BE2C (cell line): Measurements from ENCODE around the gene RAB9A.

Experiments
- DNase-seq: peaks from one replicate; pipeline ENCODE4 v3.0.0-alpha.2; 2020
- H3K27me3 ChIP-seq: fragments of 250-450 bp; sonication (Bioruptor Pico); 2 replicates; pipeline ENCODE4 v1.5.1; 2020; ENCODE audit warnings: mild to moderate bottlenecking
- H3K36me3 ChIP-seq: fragments of 250-450 bp; sonication (Bioruptor Pico); 2 replicates; pipeline ENCODE4 v1.5.1; 2020; ENCODE audit warnings: mild to moderate bottlenecking
- H3K4me1 ChIP-seq: fragments of 250-450 bp; sonication (Bioruptor Pico); 2 replicates; pipeline ENCODE4 v1.5.1; 2020
- H3K4me3 ChIP-seq: 2 replicates; pipeline ENCODE4 v1.5.1; 2011; ENCODE audit warnings: low read depth, low read length
- H3K9me3 ChIP-seq: fragments of 250-450 bp; sonication (Bioruptor Pico); 2 replicates; pipeline ENCODE4 v1.5.1; 2020
- CTCF ChIP-seq: IDR thresholded peaks from 2 replicates; pipeline ENCODE4 v1.5.1; 2012; ENCODE audit warnings: mild to moderate bottlenecking, low read depth, low read length

Gene RAB9A

DNA sequence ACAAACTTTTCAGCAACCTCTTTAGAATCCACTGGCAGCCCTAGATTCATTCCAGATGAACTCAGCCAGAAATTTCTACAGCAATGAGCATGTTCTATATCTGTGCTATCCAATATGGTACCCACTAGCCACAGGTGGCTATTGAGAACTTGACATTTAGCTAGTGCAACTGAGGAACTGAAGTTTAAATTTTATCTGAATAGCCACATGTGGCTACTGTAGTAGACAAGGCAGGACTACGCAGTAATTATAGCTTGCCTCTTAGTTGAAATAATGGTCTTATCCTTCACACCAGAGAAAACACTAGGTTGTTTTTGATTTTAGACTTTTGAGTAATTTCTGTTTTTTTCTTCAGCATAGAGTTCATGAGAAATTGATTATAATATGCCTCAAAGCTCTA lies 38.6 kb upstream of the RAB9A start:
- no peak for TF ChIP-seq CTCF
- Histone ChIP-seq H3K27me3 (no peaks in the 10 kb centered on the region), H3K9me3 (no peaks in the 10 kb centered on the region), H3K4me1 (peaks cover 2% of the 10 kb centered on the region; the same call in 1 of the 2 replicates), H3K4me3 (no peak overlapping the region), H3K36me3 (no peaks in the 10 kb centered on the region)
- DNase-seq: no peak

DNA sequence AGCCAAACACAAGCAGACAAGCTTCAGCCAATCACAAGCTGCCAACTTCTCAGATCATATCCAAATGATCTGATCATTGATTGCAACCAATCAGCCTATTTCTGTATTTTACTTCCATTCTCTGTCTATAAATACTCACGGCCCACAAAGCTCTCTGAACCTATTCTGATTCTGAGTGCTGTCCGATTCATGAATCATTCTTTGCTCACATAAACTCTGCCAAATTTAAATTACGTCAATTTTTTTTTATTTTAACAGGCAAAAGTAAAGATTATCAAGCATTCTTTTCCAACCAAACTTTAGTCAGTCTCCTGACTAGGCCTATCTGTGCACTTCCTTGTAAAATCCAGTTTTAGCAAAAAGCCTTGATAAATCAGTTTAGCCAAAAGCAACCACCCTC lies 37.8 kb upstream of the RAB9A start:
- H3K9me3 ChIP-seq: no peaks in the 10 kb centered on the region
- no peak for DNase-seq
- no peak for TF ChIP-seq CTCF
- H3K36me3 ChIP-seq: no peaks in the 10 kb centered on the region
- no peak overlapping the region for H3K4me3 ChIP-seq
- H3K27me3 ChIP-seq: no peaks in the 10 kb centered on the region
- H3K4me1 ChIP-seq: peaks cover 2% of the 10 kb centered on the region; the same call in 1 of the 2 replicates

GRCh38 chrX:13652287-13652793 lies 36.6 kb upstream of the RAB9A start:
- Histone ChIP-seq H3K36me3 (no peaks in the 10 kb centered on the region), H3K4me1 (peaks cover 2% of the 10 kb centered on the region; the same call in 1 of the 2 replicates), H3K4me3 (peak overlapping the region; percentile 66), H3K9me3 (no peaks in the 10 kb centered on the region), H3K27me3 (no peaks in the 10 kb centered on the region)
- no peak for DNase-seq
- TF ChIP-seq CTCF: no peak

GRCh38 chrX:13652850-13653693 lies 35.9 kb upstream of the RAB9A start, which contains the start of gene TCEANC:
Gene TCEANC, plus strand, starts transcription at chrX:13653141. Its CDS starts 9,368 bp downstream, at chrX:13662509.
- peak; percentile 94 for DNase-seq
- H3K27me3 ChIP-seq: no peaks in the 10 kb centered on the region
- H3K36me3 ChIP-seq: no peaks in the 10 kb centered on the region
- no peak for TF ChIP-seq CTCF
- peak within 1 kb of the TSS; percentile 73 for H3K4me3 ChIP-seq
- peaks cover 2% of the 10 kb centered on the region; the same call in 1 of the 2 replicates for H3K4me1 ChIP-seq
- H3K9me3 ChIP-seq: no peaks in the 10 kb centered on the region

DNA sequence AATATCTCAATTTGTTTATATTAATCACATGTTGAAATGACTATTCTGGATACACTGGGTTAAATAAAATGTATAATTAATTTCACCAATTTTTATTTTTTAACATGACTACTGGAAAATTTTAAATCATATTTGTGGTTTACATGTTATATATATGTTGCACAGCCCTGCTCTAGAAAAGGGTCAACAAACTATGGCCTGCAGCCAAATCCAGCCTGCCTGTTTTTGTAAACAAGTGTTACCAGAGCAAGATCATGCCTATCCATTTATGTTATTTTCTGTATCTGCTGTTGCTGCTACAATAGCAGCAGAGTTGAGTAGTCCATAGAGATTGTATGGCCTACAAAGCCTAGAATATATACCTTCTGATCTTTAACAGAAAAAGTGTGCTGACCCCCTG lies 34.8 kb upstream of the RAB9A start:
- DNase-seq: no peak
- Histone ChIP-seq H3K4me1 (peaks cover 2% of the 10 kb centered on the region; the same call in 1 of the 2 replicates), H3K4me3 (peak overlapping the region; percentile 73), H3K36me3 (no peaks in the 10 kb centered on the region), H3K27me3 (no peaks in the 10 kb centered on the region), H3K9me3 (no peaks in the 10 kb centered on the region)
- no peak for TF ChIP-seq CTCF

GRCh38 chrX:13655674-13656073 lies 33.3 kb upstream of the RAB9A start:
- no peaks in the 10 kb centered on the region for H3K36me3 ChIP-seq

More at GRCh38 chrX:13655674-13656073, 33.3 kb upstream of the RAB9A start:
- Histone ChIP-seq H3K9me3 (no peaks in the 10 kb centered on the region), H3K4me1 (peaks cover 2% of the 10 kb centered on the region; the same call in 1 of the 2 replicates), H3K27me3 (no peaks in the 10 kb centered on the region), H3K4me3 (no peak overlapping the region)
- no peak for TF ChIP-seq CTCF
- no peak for DNase-seq
